ENCODE data around the gene CCDC15.

Gene CCDC15

DNA sequence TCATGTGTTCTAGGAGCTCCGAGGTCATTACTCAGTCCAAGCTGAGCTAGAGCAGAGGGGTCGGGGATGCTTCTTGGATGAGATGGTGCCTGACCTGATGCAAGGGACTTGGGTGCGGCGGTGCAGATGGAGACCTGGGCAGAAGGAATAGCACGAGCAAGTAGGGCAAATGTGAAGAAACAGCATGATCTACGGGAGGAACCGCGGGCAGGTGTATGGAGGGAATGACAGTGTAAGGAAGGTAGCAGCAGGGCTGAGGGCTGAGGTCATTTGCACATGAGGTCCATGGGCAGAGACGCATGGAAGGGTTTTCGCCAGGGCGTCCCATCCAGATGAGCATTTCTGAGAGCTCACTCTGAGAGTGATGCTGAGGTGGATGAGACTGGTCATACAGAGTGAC is 124.0 kb downstream of the CCDC15 start:
- peaks cover 0 to 87% (median 0%) of the 10 kb centered on the region in 11 experiments; a peak in 7 of 22 replicates for H3K36me3 ChIP-seq
- no peaks in the 10 kb centered on the region for H3K9me3 ChIP-seq (replicated peaks in 1 of 11)
- no peak overlapping the region for H3K9ac ChIP-seq
- 0 out of 22 replicates have a peak, but pooled peaks cover 0 to 3% (median 0%) of the 10 kb centered on the region in 11 experiments for H4K20me1 ChIP-seq
- no peak for TF ChIP-seq Cebpa-rat (IDR thresholded peaks at IDR 0.05)
- H3K4me1 ChIP-seq: peaks cover 35 to 80% (median 47%) of the 10 kb centered on the region in 10 experiments
- H3K27me3 ChIP-seq: no peaks in the 10 kb centered on the region
- no peak overlapping the region for H3K27ac ChIP-seq
- no peak overlapping the region for H3K4me3 ChIP-seq
- H3K4me2 ChIP-seq: peak overlapping the region; percentile 3 to 49 (median 33); a peak in 18 of 22 replicates

GRCh38 chr11:125078516-125079140 is 124.6 kb downstream of the CCDC15 start:
- peaks cover 29 to 80% (median 41%) of the 10 kb centered on the region in 10 experiments for H3K4me1 ChIP-seq
- no peaks in the 10 kb centered on the region for H3K27me3 ChIP-seq
- TF ChIP-seq Cebpa-rat (IDR thresholded peaks at IDR 0.05): no peak
- H3K9me3 ChIP-seq (replicated peaks in 1 of 11): no peaks in the 10 kb centered on the region
- H3K27ac ChIP-seq: no peak overlapping the region
- H3K4me2 ChIP-seq: peak overlapping the region; percentile 17 to 49 (median 33)
- H3K36me3 ChIP-seq: peaks cover 0 to 91% (median 0%) of the 10 kb centered on the region in 11 experiments; a peak in 8 of 22 replicates
- 0 out of 22 replicates have a peak, but pooled peaks cover 0 to 3% (median 0%) of the 10 kb centered on the region in 11 experiments for H4K20me1 ChIP-seq
- no peak overlapping the region for H3K4me3 ChIP-seq
- H3K9ac ChIP-seq: no peak overlapping the region

DNA sequence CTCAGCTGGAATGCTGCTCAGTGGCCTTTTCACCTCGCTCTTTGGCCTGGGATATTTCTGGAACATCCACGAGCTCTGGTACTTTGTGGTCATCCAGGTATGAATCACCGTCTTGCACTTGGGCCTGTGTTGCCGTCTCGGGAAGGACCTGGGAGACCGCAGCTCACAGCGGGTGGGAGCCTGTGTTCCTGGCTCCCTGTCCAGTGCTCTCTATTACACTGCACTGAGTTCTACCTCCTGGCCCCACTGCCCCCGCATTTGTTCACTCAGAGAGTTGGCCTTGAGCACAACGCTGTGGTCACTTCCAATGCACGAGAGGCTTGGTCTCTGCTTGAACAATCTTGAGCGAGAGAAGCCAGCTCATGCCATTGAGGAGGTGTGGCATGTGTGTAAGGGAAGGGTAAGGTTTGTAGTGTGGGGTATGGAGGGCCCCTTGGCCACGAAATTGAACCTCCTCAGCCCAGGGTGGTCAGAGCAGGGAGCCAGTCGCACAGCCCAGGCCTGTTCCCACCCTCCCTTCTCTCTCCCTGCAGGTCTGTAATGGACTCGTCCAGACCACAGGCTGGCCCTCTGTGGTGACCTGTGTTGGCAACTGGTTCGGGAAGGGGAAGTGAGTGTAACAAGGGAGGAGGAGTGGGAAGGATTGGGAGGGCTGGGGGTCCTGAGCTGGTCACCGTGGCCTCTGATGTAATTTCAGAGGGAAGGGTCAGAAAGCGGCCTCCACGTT is 125.3 kb downstream of the CCDC15 start:
- H3K27me3 ChIP-seq: no peaks in the 10 kb centered on the region
- H3K27ac ChIP-seq: no peak overlapping the region
- H3K4me2 ChIP-seq: peak overlapping the region in 8 of 11 experiments; percentile 17 to 49 (median 40); a peak in 13 of 22 replicates
- TF ChIP-seq Cebpa-rat (IDR thresholded peaks at IDR 0.05): no peak
- peaks cover 22 to 76% (median 34%) of the 10 kb centered on the region in 10 experiments for H3K4me1 ChIP-seq
- no peak overlapping the region for H3K4me3 ChIP-seq
- no peak overlapping the region for H3K9ac ChIP-seq
- 0 out of 22 replicates have a peak, but pooled peaks cover 0 to 3% (median 0%) of the 10 kb centered on the region in 11 experiments for H4K20me1 ChIP-seq
- H3K9me3 ChIP-seq (replicated peaks in 1 of 11): no peaks in the 10 kb centered on the region
- H3K36me3 ChIP-seq: peaks cover 0 to 91% (median 0%) of the 10 kb centered on the region in 11 experiments; a peak in 7 of 22 replicates

DNA sequence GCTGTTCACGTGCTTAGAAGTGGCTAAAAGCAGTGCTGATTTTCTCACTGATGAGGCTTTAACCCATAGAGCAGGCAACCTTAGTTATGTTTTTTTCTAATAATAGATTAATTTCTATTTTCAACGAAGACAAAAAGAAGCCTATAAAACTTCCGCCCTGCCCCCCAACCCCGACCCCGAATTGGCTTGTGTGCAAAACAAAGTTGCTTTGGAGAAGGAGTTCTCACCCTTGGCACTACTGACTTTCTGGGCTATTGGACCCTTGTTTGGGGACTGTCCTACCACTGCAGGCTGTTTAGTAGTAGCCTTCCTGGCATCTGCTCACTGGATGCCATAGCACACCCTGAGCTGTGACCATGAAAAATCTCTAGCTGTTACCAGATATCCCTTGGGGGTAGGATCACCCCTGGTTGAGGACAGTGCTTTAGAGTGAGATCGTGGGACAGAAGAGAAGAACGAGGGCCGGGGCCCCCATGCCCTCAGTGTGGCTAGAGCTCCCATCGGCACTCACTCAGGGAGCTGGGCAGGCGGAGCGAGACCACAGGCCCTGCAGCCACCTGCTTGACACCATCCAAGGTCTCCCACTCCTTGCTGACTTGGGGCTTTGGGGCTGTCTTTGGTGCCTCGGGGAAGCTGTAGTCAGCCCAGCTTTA is 126.0 kb downstream of the CCDC15 start:
- H3K9me3 ChIP-seq (replicated peaks in 1 of 11): no peaks in the 10 kb centered on the region
- H3K4me3 ChIP-seq: no peak overlapping the region
- H3K27me3 ChIP-seq: no peaks in the 10 kb centered on the region
- H3K36me3 ChIP-seq: peaks cover 0 to 98% (median 0%) of the 10 kb centered on the region in 11 experiments; a peak in 7 of 22 replicates
- peak overlapping the region in 2 of 11 experiments; percentile 41 to 49; a peak in 2 of 22 replicates for H3K4me2 ChIP-seq
- peaks cover 17 to 69% (median 28%) of the 10 kb centered on the region in 10 experiments for H3K4me1 ChIP-seq
- 0 out of 22 replicates have a peak overlapping the region, but pooled peaks of 2 of the 11 experiments have one; percentile 14 to 15 for H3K27ac ChIP-seq
- H4K20me1 ChIP-seq: 0 out of 22 replicates have a peak, but pooled peaks cover 0 to 3% (median 0%) of the 10 kb centered on the region in 11 experiments
- no peak for TF ChIP-seq Cebpa-rat (IDR thresholded peaks at IDR 0.05)
- H3K9ac ChIP-seq: no peak overlapping the region; a peak in 1 of 22 replicates

- Histone ChIP-seq H3K4me3 (no peak overlapping the region), H3K27ac (0 out of 22 replicates have a peak overlapping the region, but pooled peaks of 1 of the 11 experiments have one; percentile 14), H3K9ac (no peak overlapping the region; a peak in 1 of 22 replicates), H3K9me3 (replicated peaks in 1 of 11) (no peaks in the 10 kb centered on the region), H3K27me3 (no peaks in the 10 kb centered on the region), H3K4me2 (no peak overlapping the region), H4K20me1 (0 out of 22 replicates have a peak, but pooled peaks cover 0 to 3% (median 0%) of the 10 kb centered on the region in 11 experiments), H3K36me3 (peaks cover 0 to 98% (median 0%) of the 10 kb centered on the region in 11 experiments; a peak in 7 of 22 replicates), H3K4me1 (peaks cover 11 to 64% (median 23%) of the 10 kb centered on the region in 10 experiments; a peak in 19 of 20 replicates)
- TF ChIP-seq Cebpa-rat (IDR thresholded peaks at IDR 0.05): no peak
Observed at GRCh38 chr11:125080531-125080911, 126.5 kb downstream of the CCDC15 start.

GRCh38 chr11:125081098-125081798 is 127.2 kb downstream of the CCDC15 start:
- Histone ChIP-seq H3K27me3 (no peaks in the 10 kb centered on the region), H3K9me3 (replicated peaks in 1 of 11) (no peaks in the 10 kb centered on the region), H3K36me3 (peaks cover 0 to 99% (median 0%) of the 10 kb centered on the region in 11 experiments; a peak in 8 of 22 replicates), H4K20me1 (0 out of 22 replicates have a peak, but pooled peaks cover 0 to 3% (median 0%) of the 10 kb centered on the region in 11 experiments), H3K9ac (no peak overlapping the region), H3K27ac (no peak overlapping the region), H3K4me3 (no peak overlapping the region), H3K4me1 (peaks cover 8 to 57% (median 19%) of the 10 kb centered on the region in 10 experiments; a peak in 18 of 20 replicates), H3K4me2 (peak overlapping the region in 1 of 11 experiments; percentile 7; a peak in 1 of 22 replicates)
- TF ChIP-seq Cebpa-rat (IDR thresholded peaks at IDR 0.05): no peak

DNA sequence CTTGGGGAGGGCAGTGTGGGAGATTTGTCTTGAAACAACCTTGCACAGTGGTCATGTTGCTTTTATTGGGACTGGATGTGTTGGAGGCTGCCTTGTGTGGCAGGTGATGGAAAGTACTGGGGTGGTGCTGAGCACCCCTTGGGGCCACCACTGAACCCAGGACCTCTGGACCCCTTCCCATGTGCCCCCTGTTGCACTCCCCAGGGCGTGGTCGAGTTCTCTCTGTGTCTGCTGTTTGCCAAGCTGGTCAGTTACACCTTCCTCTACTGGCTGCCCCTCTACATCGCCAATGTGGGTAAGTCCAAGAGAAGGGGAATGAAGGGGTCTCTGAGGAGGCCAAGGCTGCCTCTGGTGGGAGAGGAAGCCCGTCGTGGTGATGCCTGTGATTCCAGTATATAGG is 128.0 kb downstream of the CCDC15 start:
- Histone ChIP-seq H3K9me3 (replicated peaks in 1 of 11) (no peaks in the 10 kb centered on the region), H3K27ac (peak overlapping the region in 1 of 11 experiments; percentile 41; a peak in 1 of 22 replicates), H4K20me1 (0 out of 22 replicates have a peak, but pooled peaks cover 0 to 3% (median 0%) of the 10 kb centered on the region in 11 experiments), H3K36me3 (peaks cover 0 to 99% (median 0%) of the 10 kb centered on the region in 11 experiments; a peak in 8 of 22 replicates), H3K27me3 (no peaks in the 10 kb centered on the region), H3K4me1 (peaks cover 8 to 51% (median 26%) of the 10 kb centered on the region in 10 experiments; a peak in 18 of 20 replicates), H3K4me2 (peak overlapping the region in 2 of 11 experiments; percentile 23 to 26; a peak in 1 of 22 replicates), H3K4me3 (no peak overlapping the region), H3K9ac (peak overlapping the region in 1 of 11 experiments; percentile 62; a peak in 1 of 22 replicates)
- no peak for TF ChIP-seq Cebpa-rat (IDR thresholded peaks at IDR 0.05)

All from BLaER1 treated with 17β-estradiol and CSF1 and Interleukin-3, amounts not matched to agents 10 nM and 100 nM (cell line).